Measurements from ENCODE around the gene CDH4. TPM values are rescaled to one million over a fixed set of nuclear protein-coding genes. Genes with fewer than 3 reads are reported as not detected.

The CDH4 gene
- total and polyA plus RNA-seq, 2 donors (not counting 3 experiments of a cell fraction or from before 2014, with no cell fraction given) = 0.17 to 0.51 TPM

DNA sequence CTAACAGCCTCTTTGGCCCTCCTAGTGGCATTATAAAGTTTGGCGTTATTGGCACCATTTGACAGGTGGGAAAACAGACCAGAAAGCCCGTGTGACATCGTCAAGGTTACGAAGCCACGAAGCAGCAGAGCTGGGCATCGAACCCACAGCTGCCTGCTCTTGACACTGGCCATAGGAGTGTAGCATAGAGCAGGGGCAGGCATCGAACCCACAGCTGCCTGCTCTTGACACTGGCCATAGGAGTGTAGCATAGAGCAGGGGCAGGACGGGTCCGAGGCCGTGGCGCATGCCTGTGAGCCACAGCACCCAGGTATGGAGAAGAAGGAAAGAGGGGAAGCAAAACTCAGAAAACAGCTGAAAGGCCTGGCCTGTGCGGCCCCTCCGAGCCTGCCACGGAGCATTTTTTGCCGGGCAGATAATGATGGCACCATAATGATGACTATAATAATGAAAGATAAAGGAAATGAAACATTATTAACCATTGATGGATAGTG lies 33.1 kb downstream of the CDH4 start:
- FAIRE-seq (no peak), DNase-seq (ENCODE audit: low read depth, low spot score) (no peak)
- no peak overlapping the region for H3K4me3 ChIP-seq (replicated peaks in 1 of 3; ENCODE audit: insufficient read depth in 1 of 3, low read depth in 1 of 3, low read length in 3 of 3)
- H2AFZ ChIP-seq (ENCODE audit: low read depth, low read length) = no peak overlapping the region
- H3K4me2 ChIP-seq (ENCODE audit: insufficient read depth, low read length) = no peak overlapping the region
- intact Hi-C loops (cut with micrococcal nuclease) (no loop called here), dilution Hi-C loops (cut with MboI; ENCODE audit: extremely low pct_ligation_motif_present, low sequenced_read_pairs) (no loop called here)
- no peaks in the 10 kb centered on the region for H3K79me2 ChIP-seq (ENCODE audit: control insufficient read depth, insufficient read depth, low read length)
- H3K4me1 ChIP-seq (ENCODE audit: control insufficient read depth, extremely low read depth, insufficient read depth, low read length) = no peaks in the 10 kb centered on the region
- no peak overlapping the region for H3K27ac ChIP-seq (ENCODE audit: insufficient read depth, low read depth, low read length)
- no peaks in the 10 kb centered on the region for H4K20me1 ChIP-seq (replicated peaks; ENCODE audit: control insufficient read depth, extremely low read depth, insufficient read depth, low read length)
- ChIA-PET POLR2A (no interaction called here), CTCF (no interaction called here)
- no peak overlapping the region for H3K9ac ChIP-seq (replicated peaks; ENCODE audit: extremely low read depth, insufficient read depth, low read length)
- no peaks in the 10 kb centered on the region for H3K36me3 ChIP-seq (ENCODE audit: control insufficient read depth in 2 of 2, extremely low read depth in 1 of 2, insufficient read depth in 2 of 2, low read length in 2 of 2)
- no peaks in the 10 kb centered on the region for H3K9me1 ChIP-seq (replicated peaks; ENCODE audit: control insufficient read depth, extremely low read depth, insufficient read depth, low read length)
- no peak for TF ChIP-seq CTCF (IDR thresholded peaks at IDR 0.05; ENCODE audit: extremely low read depth in 1 of 2, insufficient read depth in 1 of 2, low read depth in 1 of 2, low read length in 2 of 2)
- no peak for TF ChIP-seq GATA2 (IDR thresholded peaks at IDR 0.05; ENCODE audit: insufficient read depth, insufficient read length, low read depth, low read length)
- TF ChIP-seq, protein P1, sequence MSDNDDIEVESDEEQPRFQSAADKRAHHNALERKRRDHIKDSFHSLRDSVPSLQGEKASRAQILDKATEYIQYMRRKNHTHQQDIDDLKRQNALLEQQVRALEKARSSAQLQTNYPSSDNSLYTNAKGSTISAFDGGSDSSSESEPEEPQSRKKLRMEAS (IDR thresholded peaks at IDR 0.05; ENCODE audit: insufficient read depth, insufficient read length) = no peak
- TF ChIP-seq MYC (IDR thresholded peaks at IDR 0.05; ENCODE audit: low read depth, low read length) = no peak
- H3K27me3 ChIP-seq (ENCODE audit: control insufficient read depth in 2 of 2, insufficient read depth in 2 of 2, low read length in 2 of 2) = no peaks in the 10 kb centered on the region
- no TSS peak for BruUV-seq (replicated peaks)
- H3K9me3 ChIP-seq (replicated peaks; ENCODE audit: control insufficient read depth, insufficient read depth, low read length) = peaks cover 17% of the 10 kb centered on the region

- Histone ChIP-seq H4K20me1 (replicated peaks; ENCODE audit: control insufficient read depth, extremely low read depth, insufficient read depth, low read length) (no peaks in the 10 kb centered on the region), H3K4me3 (replicated peaks in 1 of 3; ENCODE audit: insufficient read depth in 1 of 3, low read depth in 1 of 3, low read length in 3 of 3) (no peak overlapping the region), H3K9me1 (replicated peaks; ENCODE audit: control insufficient read depth, extremely low read depth, insufficient read depth, low read length) (no peaks in the 10 kb centered on the region), H3K9ac (replicated peaks; ENCODE audit: extremely low read depth, insufficient read depth, low read length) (no peak overlapping the region), H3K27ac (ENCODE audit: insufficient read depth, low read depth, low read length) (no peak overlapping the region), H3K27me3 (ENCODE audit: control insufficient read depth in 2 of 2, insufficient read depth in 2 of 2, low read length in 2 of 2) (no peaks in the 10 kb centered on the region), H3K36me3 (ENCODE audit: control insufficient read depth in 2 of 2, extremely low read depth in 1 of 2, insufficient read depth in 2 of 2, low read length in 2 of 2) (no peaks in the 10 kb centered on the region), H2AFZ (ENCODE audit: low read depth, low read length) (no peak overlapping the region), H3K4me1 (ENCODE audit: control insufficient read depth, extremely low read depth, insufficient read depth, low read length) (no peaks in the 10 kb centered on the region), H3K4me2 (ENCODE audit: insufficient read depth, low read length) (no peak overlapping the region), H3K79me2 (ENCODE audit: control insufficient read depth, insufficient read depth, low read length) (no peaks in the 10 kb centered on the region), H3K9me3 (replicated peaks; ENCODE audit: control insufficient read depth, insufficient read depth, low read length) (peaks cover 15% of the 10 kb centered on the region)
- BruUV-seq (replicated peaks) = no TSS peak
- intact Hi-C loops (cut with micrococcal nuclease) = no loop called here
- DNase-seq (ENCODE audit: low read depth, low spot score) (no peak), FAIRE-seq (no peak)
- dilution Hi-C loops (cut with MboI; ENCODE audit: extremely low pct_ligation_motif_present, low sequenced_read_pairs) = no loop called here
- TF ChIP-seq CTCF (IDR thresholded peaks at IDR 0.05; ENCODE audit: extremely low read depth in 1 of 2, insufficient read depth in 1 of 2, low read depth in 1 of 2, low read length in 2 of 2) (no peak), GATA2 (IDR thresholded peaks at IDR 0.05; ENCODE audit: insufficient read depth, insufficient read length, low read depth, low read length) (no peak), MYC (IDR thresholded peaks at IDR 0.05; ENCODE audit: low read depth, low read length) (no peak)
- ChIA-PET CTCF (no interaction called here), POLR2A (no interaction called here)
Measured at GRCh38 chr20:61285691-61286090, 33.6 kb downstream of the CDH4 start.

Measured in endothelial cell of umbilical vein (primary cell).